GM15510 (cell line): Measurements from ENCODE around the gene FMN1.

Experiments
- POLR2A ChIP-seq: IDR thresholded peaks from 3 replicates; pipeline ENCODE4 v1.6.1; 2011; ENCODE audit warnings: borderline replicate concordance; ENCODE audit not compliant: insufficient read length; ENCODE audit errors: extremely low read depth

FMN1 gene

GRCh38 chr15:32853592-32853991 is 340.9 kb downstream of the FMN1 start:
- no peak for TF ChIP-seq POLR2A

GRCh38 chr15:32852771-32853170 is 341.7 kb downstream of the FMN1 start:
- TF ChIP-seq POLR2A, result no peak

- TF ChIP-seq POLR2A, result no peak
Measured at GRCh38 chr15:32852017-32852416, 342.5 kb downstream of the FMN1 start.

- no peak for TF ChIP-seq POLR2A
Measured at GRCh38 chr15:32851572-32851971, 342.9 kb downstream of the FMN1 start.

- no peak for TF ChIP-seq POLR2A
Measured at GRCh38 chr15:32849769-32850668, 344.5 kb downstream of the FMN1 start.

- TF ChIP-seq POLR2A, result no peak
Measured at GRCh38 chr15:32844118-32844711, 350.3 kb downstream of the FMN1 start.

GRCh38 chr15:32843219-32843815 is 351.2 kb downstream of the FMN1 start:
- no peak for TF ChIP-seq POLR2A

DNA sequence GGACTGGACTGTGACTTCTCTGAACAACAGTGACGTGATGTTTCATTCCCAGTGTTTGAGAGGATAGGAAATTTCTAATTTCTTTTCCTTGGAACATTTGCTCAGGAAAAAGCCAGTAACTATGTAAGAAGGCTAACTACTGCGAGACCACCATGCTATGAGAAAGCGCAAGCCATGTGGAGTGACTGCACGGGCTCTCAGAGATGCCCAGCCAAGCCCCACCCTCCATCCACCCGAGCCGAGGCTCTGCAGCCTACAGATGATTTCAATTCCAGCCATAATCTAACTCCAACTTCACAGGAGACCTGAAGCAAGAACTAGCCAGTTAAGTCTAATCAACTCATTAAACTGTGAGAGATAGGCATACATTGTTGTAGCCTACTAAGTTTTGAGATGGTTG is 352.4 kb downstream of the FMN1 start:
- no peak for TF ChIP-seq POLR2A

DNA sequence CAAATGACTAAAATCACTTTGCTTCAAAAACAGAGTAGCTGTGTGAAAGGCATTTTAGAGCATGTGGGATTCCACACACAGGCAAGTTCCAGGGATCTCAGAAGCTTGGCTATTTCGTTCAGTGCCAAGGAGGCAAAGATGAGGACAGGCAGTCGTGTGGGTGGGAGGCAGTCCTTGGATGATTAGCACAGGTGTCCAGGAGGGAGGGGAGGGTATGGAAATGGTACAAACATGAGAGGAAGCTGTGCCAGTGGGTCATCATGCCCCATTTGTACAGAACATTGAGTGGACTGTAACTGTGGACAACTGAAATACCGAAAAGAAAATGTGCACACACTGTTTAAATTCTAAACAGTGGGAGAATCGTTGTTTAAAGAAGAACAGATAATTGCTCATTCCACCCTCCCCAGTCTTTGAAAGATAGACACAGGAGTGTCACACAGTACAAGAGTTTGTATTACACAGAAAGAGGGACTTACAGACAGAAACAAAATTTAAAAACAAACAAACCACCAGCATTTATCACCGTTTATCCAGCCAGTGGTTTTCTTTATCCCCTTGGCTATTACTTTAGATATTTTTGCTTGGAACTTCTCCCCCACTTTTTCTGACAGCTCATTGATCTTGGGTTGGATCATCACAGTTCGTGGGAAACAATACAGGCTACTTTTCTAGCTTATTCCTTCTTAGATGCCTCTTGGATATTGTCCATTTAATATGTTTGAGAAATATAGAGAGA is 353.8 kb downstream of the FMN1 start:
- no peak for TF ChIP-seq POLR2A

- no peak for TF ChIP-seq POLR2A
Measured at GRCh38 chr15:32838820-32839219, 355.7 kb downstream of the FMN1 start.

GRCh38 chr15:32838338-32838737 is 356.2 kb downstream of the FMN1 start:
- TF ChIP-seq POLR2A, result no peak

GRCh38 chr15:32837935-32838334 is 356.6 kb downstream of the FMN1 start:
- no peak for TF ChIP-seq POLR2A

DNA sequence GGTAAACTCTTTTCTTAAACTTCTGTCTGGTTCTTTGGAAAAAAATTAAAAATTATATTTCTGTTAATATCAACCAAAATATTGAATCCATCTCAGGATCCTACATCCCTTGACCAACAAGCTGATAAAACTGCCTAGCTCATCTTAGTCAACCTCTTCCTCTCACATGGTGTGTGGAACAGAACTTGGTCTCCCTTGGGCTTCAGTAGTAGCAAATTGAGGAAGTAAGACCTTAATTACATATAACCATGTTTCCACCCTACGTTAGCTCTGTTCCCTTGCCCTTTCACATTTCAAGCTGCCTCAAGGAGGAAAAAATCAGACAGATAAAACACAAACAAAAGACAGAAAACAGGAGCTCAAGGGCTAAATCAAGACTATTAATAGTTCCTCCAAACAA is 360.4 kb downstream of the FMN1 start:
- TF ChIP-seq POLR2A, result no peak

- no peak for TF ChIP-seq POLR2A
Measured at GRCh38 chr15:32833379-32833821, 361.1 kb downstream of the FMN1 start.

- no peak for TF ChIP-seq POLR2A
Measured at GRCh38 chr15:32831485-32831884, 363.0 kb downstream of the FMN1 start.
